ENCODE results near the gene NR2F1-AS1. TPM values are rescaled to one million over a fixed set of nuclear protein-coding genes. Genes with fewer than 3 reads are reported as not detected.

The NR2F1-AS1 gene
- total and polyA plus RNA-seq, 2 of the 4 experiments (the other 2 are of a cell fraction), result 12.5 to 12.8 TPM

GRCh38 chr5:93579692-93580062 lies 1.3 kb downstream of the NR2F1-AS1 start:
- H3K36me3 ChIP-seq (ENCODE audit: control insufficient read depth, insufficient read depth, low read length), result no peaks in the 10 kb centered on the region
- H2BK20ac ChIP-seq (ENCODE audit: low read depth, low read length), result peak overlapping the region; percentile 47; the same call in 1 of the 2 replicates
- no peak for TF ChIP-seq FOS (IDR thresholded peaks at IDR 0.05; ENCODE audit: low read depth, low read length)
- no peak for TF ChIP-seq CEBPB (IDR thresholded peaks at IDR 0.05; ENCODE audit: low read depth, low read length)
- no peak for TF ChIP-seq CTCF (conservative IDR thresholded peaks at IDR 0.05; ENCODE audit: low read depth, low read length)
- TF ChIP-seq MXI1 (IDR thresholded peaks at IDR 0.05; ENCODE audit: borderline replicate concordance, low read depth, low read length), result no peak
- TF ChIP-seq RAD21 (IDR thresholded peaks at IDR 0.05; ENCODE audit: low read length), result no peak
- no peak for TF ChIP-seq MAZ (IDR thresholded peaks at IDR 0.05; ENCODE audit: borderline replicate concordance, low read depth, low read length)
- TF ChIP-seq POLR2A (IDR thresholded peaks at IDR 0.05; ENCODE audit: low read depth, low read length), result no peak; the same call in 1 of the 2 replicates
- TF ChIP-seq RFX5 (IDR thresholded peaks at IDR 0.05; ENCODE audit: low read depth, low read length), result no peak
- TF ChIP-seq ELK1 (IDR thresholded peaks at IDR 0.05; ENCODE audit: borderline replicate concordance, low read depth, low read length), result no peak
- TF ChIP-seq USF2 (IDR thresholded peaks at IDR 0.05; ENCODE audit: low read depth, low read length), result no peak
- TF ChIP-seq NFE2L2 (IDR thresholded peaks at IDR 0.05; ENCODE audit: low read depth, low read length), result no peak
- peak overlapping the region; percentile 98 for H3K4ac ChIP-seq (ENCODE audit: low read depth, low read length)
- dilution Hi-C loops (cut with HindIII; ENCODE audit: low sequenced_read_pairs, unreplicated experiment), result no loop called here
- no peaks in the 10 kb centered on the region for H3K9me3 ChIP-seq (ENCODE audit: control insufficient read depth, insufficient read depth, low read length)
- POLR2A ChIA-PET (ENCODE audit: unreplicated experiment), result interaction anchor here (0.7 kb wide), 1 partner anchor 562 kb away, joined by 3 read pairs; no protein-coding TSS in a partner anchor
- peak overlapping the region; percentile 95 for H3K14ac ChIP-seq (replicated peaks; ENCODE audit: low read depth, low read length)
- peaks cover 13 to 39% of the 10 kb centered on the region in 2 experiments for H3K79me1 ChIP-seq (ENCODE audit: low read depth in 1 of 2, low read length in 2 of 2)
- peaks cover 9% of the 10 kb centered on the region for H3K4me1 ChIP-seq (ENCODE audit: control insufficient read depth, insufficient read depth, low read length)
- H3K9me1 ChIP-seq (ENCODE audit: insufficient read depth, low read length), result no peaks in the 10 kb centered on the region
- H2AK9ac ChIP-seq (replicated peaks; ENCODE audit: low read depth, low read length, poor library complexity), result peak overlapping the region; percentile 93
- peak overlapping the region; percentile 99 for H3K23ac ChIP-seq (ENCODE audit: low read depth, low read length)
- H3K4me2 ChIP-seq (ENCODE audit: low read depth, low read length), result peak overlapping the region; percentile 78
- H3K27ac ChIP-seq (ENCODE audit: insufficient read depth, low read length), result peak overlapping the region; percentile 96
- peak overlapping the region; percentile 98 for H2BK5ac ChIP-seq (ENCODE audit: low read depth, low read length, poor library complexity, severe bottlenecking)
- peak overlapping the region; percentile 86; the same call in 1 of the 3 replicates for H2BK15ac ChIP-seq (ENCODE audit: low read depth, low read length)
- H3K4me3 ChIP-seq (ENCODE audit: insufficient read depth, low read depth, low read length), result peak overlapping the region; percentile 81
- H2AK5ac ChIP-seq (ENCODE audit: low read depth, low read length), result peak overlapping the region; percentile 98
- in situ Hi-C loops (cut with MboI; ENCODE audit: low sequenced_read_pairs), result loop anchor here (10.0 to 25.0 kb wide), 7 partner anchors 335 to 1267 kb away; no protein-coding TSS in a partner anchor
- peak overlapping the region; percentile 91 for H2AFZ ChIP-seq (replicated peaks; ENCODE audit: low read length, poor library complexity)
- H4K8ac ChIP-seq (ENCODE audit: low read depth in 2 of 2, low read length in 2 of 2), result peak overlapping the region; percentile 79 to 100; a peak in 3 of 4 replicates
- ATAC-seq (ENCODE audit: low read depth) (peak; percentile 1), DNase-seq (no peak)
- H3K56ac ChIP-seq (ENCODE audit: extremely low read depth, insufficient read depth, low read length), result peak overlapping the region; percentile 95
- intact Hi-C loops (cut with micrococcal nuclease), result loop anchor here (1.0 to 10.0 kb wide), 10 partner anchors 221 to 1271 kb away; no protein-coding TSS in a partner anchor
- peak overlapping the region; percentile 67 for H4K5ac ChIP-seq (ENCODE audit: low read depth, low read length)
- peak overlapping the region; percentile 94 for H2BK120ac ChIP-seq (ENCODE audit: low read depth, low read length)
- no peaks in the 10 kb centered on the region for H3K27me3 ChIP-seq (ENCODE audit: control insufficient read depth, insufficient read depth, low read length)
- peak overlapping the region; percentile 93 for H3K9ac ChIP-seq (ENCODE audit: low read depth, low read length)
- peak overlapping the region; percentile 98 for H4K91ac ChIP-seq (ENCODE audit: insufficient read depth, low read depth, low read length)
- WGBS, 2 experiments (ENCODE audit: extremely low coverage in 2 of 2, insufficient read length in 1 of 2), result 0% methylated on average over 13 of the region's 32 CpGs; no CpG with 5 or more reads in 1 of the 2 experiments
- no peaks in the 10 kb centered on the region for H4K20me1 ChIP-seq (ENCODE audit: insufficient read depth, low read length)
- BruUV-seq (replicated peaks), result no TSS peak
- peak overlapping the region; percentile 96 for H3K18ac ChIP-seq (ENCODE audit: low read depth, low read length)
- CTCF ChIA-PET, result interaction anchor here (1.2 to 1.3 kb wide), 2 partner anchors 222 to 487 kb away, joined by 3 read pairs; no protein-coding TSS in a partner anchor

Data from IMR-90 (cell line).